ENCODE data around the gene SYP.

GRCh38 chrX:49147282-49147681 lies 52.7 kb downstream of the SYP start:
- TF ChIP-seq POLR2AphosphoS5 (IDR thresholded peaks at IDR 0.05), result no peak
- TF ChIP-seq, protein P1, sequence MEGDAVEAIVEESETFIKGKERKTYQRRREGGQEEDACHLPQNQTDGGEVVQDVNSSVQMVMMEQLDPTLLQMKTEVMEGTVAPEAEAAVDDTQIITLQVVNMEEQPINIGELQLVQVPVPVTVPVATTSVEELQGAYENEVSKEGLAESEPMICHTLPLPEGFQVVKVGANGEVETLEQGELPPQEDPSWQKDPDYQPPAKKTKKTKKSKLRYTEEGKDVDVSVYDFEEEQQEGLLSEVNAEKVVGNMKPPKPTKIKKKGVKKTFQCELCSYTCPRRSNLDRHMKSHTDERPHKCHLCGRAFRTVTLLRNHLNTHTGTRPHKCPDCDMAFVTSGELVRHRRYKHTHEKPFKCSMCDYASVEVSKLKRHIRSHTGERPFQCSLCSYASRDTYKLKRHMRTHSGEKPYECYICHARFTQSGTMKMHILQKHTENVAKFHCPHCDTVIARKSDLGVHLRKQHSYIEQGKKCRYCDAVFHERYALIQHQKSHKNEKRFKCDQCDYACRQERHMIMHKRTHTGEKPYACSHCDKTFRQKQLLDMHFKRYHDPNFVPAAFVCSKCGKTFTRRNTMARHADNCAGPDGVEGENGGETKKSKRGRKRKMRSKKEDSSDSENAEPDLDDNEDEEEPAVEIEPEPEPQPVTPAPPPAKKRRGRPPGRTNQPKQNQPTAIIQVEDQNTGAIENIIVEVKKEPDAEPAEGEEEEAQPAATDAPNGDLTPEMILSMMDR (IDR thresholded peaks at IDR 0.05), result no peak
- TF ChIP-seq EP300 (IDR thresholded peaks at IDR 0.05), result no peak
- TF ChIP-seq POLR2A (IDR thresholded peaks at IDR 0.05), result no peak
